GM21447 (cell line): ENCODE data around the gene PCGF2.
"Not testable (repeated sequence)": the region's sequence is repeated elsewhere in the genome, so short reads cannot be mapped to it uniquely, and the experiment has no call there.

ENCODE experiments used
- ATAC-seq: cut with Tn5 transposase; IDR thresholded peaks from one replicate; pipeline ENCODE4 v1.9.1; 2021; ENCODE audit not compliant: unreplicated experiment

Gene PCGF2

GRCh38 chr17:38738007-38738662 lies 10.0 kb downstream of the PCGF2 start:
- ATAC-seq = no peak

- ATAC-seq = no peak
These were observed 12.8 kb downstream of the PCGF2 start for GRCh38 chr17:38735161-38735997.

GRCh38 chr17:38733982-38734973 lies 13.9 kb downstream of the PCGF2 start:
- ATAC-seq = no peak

GRCh38 chr17:38733282-38733981 lies 14.7 kb downstream of the PCGF2 start:
- no peak for ATAC-seq

GRCh38 chr17:38732376-38733281 lies 15.5 kb downstream of the PCGF2 start:
- ATAC-seq = no peak

GRCh38 chr17:38731526-38732294 lies 16.4 kb downstream of the PCGF2 start:
- ATAC-seq = no peak

GRCh38 chr17:38730526-38731379 lies 17.4 kb downstream of the PCGF2 start:
- peak; percentile 16 for ATAC-seq

GRCh38 chr17:38729886-38730525 lies 18.1 kb downstream of the PCGF2 start, which contains the start of gene CISD3:
CISD3 (plus strand) TSS chr17:38730341; CDS start chr17:38730359, 18 bp downstream.
- peak; percentile 45 for ATAC-seq

GRCh38 chr17:38729368-38729885 lies 18.7 kb downstream of the PCGF2 start:
- no peak for ATAC-seq

- ATAC-seq = no peak
These were observed 19.8 kb downstream of the PCGF2 start for GRCh38 chr17:38728290-38728831.

GRCh38 chr17:38727736-38728135 lies 20.4 kb downstream of the PCGF2 start:
- ATAC-seq = no peak

GRCh38 chr17:38726145-38726544 lies 22.0 kb downstream of the PCGF2 start:
- not testable (repeated sequence) for ATAC-seq

GRCh38 chr17:38725066-38725465 lies 23.1 kb downstream of the PCGF2 start:
- ATAC-seq = no peak

GRCh38 chr17:38724337-38724988 lies 23.7 kb downstream of the PCGF2 start:
- no peak for ATAC-seq

- no peak for ATAC-seq
These were observed 26.3 kb downstream of the PCGF2 start for GRCh38 chr17:38721802-38722201.

GRCh38 chr17:38720941-38721340 lies 27.2 kb downstream of the PCGF2 start:
- no peak for ATAC-seq
